GM12873 (cell line): ENCODE measurements around the gene GNG2.

ENCODE experiments used
- TF ChIP-seq, protein P1 (sequence below): IDR thresholded peaks from 2 replicates; pipeline ENCODE4 v1.5.1; 2012; ENCODE audit warnings: low read depth, mild to moderate bottlenecking, moderate library complexity, low read length, control low read depth; ENCODE audit not compliant: insufficient read depth; ENCODE audit errors: missing control alignments

GNG2 gene

GRCh38 chr14:51979088-51979709 lies 118.8 kb downstream of the GNG2 start:
- TF ChIP-seq, protein P1, sequence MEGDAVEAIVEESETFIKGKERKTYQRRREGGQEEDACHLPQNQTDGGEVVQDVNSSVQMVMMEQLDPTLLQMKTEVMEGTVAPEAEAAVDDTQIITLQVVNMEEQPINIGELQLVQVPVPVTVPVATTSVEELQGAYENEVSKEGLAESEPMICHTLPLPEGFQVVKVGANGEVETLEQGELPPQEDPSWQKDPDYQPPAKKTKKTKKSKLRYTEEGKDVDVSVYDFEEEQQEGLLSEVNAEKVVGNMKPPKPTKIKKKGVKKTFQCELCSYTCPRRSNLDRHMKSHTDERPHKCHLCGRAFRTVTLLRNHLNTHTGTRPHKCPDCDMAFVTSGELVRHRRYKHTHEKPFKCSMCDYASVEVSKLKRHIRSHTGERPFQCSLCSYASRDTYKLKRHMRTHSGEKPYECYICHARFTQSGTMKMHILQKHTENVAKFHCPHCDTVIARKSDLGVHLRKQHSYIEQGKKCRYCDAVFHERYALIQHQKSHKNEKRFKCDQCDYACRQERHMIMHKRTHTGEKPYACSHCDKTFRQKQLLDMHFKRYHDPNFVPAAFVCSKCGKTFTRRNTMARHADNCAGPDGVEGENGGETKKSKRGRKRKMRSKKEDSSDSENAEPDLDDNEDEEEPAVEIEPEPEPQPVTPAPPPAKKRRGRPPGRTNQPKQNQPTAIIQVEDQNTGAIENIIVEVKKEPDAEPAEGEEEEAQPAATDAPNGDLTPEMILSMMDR, result peak; percentile 91

- TF ChIP-seq, protein P1, result no peak
Measured at GRCh38 chr14:51981218-51981854, 120.9 kb downstream of the GNG2 start.

GRCh38 chr14:51988221-51988620 lies 127.8 kb downstream of the GNG2 start:
- TF ChIP-seq, protein P1, result no peak

DNA sequence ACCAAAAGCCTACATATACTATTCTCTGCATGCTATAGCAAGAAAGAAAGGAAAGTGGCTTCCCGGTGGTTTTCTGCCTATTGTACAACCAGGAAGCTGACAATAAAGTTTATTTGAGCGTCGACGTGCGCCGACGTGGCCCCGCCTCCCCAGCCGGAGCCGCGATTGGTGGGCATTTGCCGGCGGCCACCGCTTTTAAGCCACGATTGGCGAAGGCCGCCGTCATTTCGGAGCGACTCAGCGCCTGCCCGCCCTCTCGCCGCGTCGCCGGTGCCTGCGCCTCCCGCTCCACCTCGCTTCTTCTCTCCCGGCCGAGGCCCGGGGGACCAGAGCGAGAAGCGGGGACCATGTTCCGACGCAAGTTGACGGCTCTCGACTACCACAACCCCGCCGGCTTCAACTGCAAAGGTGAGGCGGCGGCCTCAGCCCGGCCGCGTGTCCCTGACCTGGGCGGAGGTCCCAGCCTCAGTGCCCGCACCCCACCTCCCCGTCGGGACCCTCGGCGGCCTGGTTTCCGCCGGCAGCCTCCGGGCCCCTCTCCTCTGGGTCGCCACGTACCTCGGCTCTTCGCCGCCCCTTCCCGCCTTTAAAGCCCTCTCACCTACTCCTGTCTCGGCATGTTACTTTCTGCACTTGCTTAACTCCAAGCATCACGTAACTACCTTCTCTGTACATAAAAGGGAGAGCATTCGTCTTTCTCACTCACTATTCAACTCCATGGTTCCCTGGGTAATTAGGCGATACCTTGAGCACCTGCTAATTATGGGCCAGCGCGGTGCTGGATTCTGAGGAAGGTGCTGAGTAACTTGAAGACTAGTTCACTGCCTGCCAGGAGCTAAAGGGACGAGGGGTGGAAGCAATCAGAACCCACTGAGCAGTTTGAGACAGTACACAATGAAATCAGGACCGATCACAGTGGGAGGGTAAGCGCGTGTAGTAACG lies 129.2 kb downstream of the GNG2 start, which contains the start of gene RTRAF:
Gene RTRAF, plus strand, starts transcription at position 254 of the 942 bp plus-strand sequence. Its CDS starts 94 bp downstream, at position 348.
- TF ChIP-seq, protein P1, result no peak

DNA sequence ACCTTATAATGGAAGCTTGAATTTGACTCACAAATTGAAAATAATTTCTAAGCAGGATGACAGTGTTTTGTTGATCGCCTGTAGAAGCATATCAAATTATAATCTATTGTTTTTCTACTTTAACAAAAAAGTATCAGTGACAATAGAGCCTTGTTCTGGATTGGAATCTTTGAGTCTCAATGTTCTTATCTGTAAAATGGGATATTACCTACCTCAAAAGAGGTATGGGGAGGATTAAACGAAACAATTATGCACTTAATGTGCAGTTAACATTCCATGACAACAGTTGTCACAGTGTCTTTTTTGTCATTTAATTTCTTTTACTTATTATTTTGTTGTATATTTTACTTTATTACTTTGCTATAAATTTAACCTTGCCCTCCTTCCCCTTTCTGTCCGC lies 130.1 kb downstream of the GNG2 start:
- TF ChIP-seq, protein P1, result no peak

GRCh38 chr14:51993285-51993920 lies 133.0 kb downstream of the GNG2 start:
- TF ChIP-seq, protein P1, result no peak
